LoVo (cell line): ENCODE measurements around the gene POLG2.
"Not testable (repeated sequence)": the region's sequence is repeated elsewhere in the genome, so short reads cannot be mapped to it uniquely, and the experiment has no call there.

ENCODE experiments used
- DNase-seq: peaks from one replicate; pipeline ENCODE4 v3.0.0-alpha.2; 2016; ENCODE audit warnings: low spot score

The POLG2 gene

GRCh38 chr17:64505340-64506200, 8.7 kb upstream of the POLG2 start:
- peak; percentile 77 for DNase-seq

- DNase-seq = no peak
Observed at GRCh38 chr17:64504769-64505339, 8.0 kb upstream of the POLG2 start.

GRCh38 chr17:64503821-64504768, 7.2 kb upstream of the POLG2 start:
- no peak for DNase-seq

GRCh38 chr17:64503341-64503740, 6.5 kb upstream of the POLG2 start:
- peak; percentile 16 for DNase-seq

- peak; percentile 12 for DNase-seq
Observed at GRCh38 chr17:64502809-64503208, 6.0 kb upstream of the POLG2 start.

GRCh38 chr17:64502021-64502420, 5.2 kb upstream of the POLG2 start:
- DNase-seq = no peak

GRCh38 chr17:64500862-64501765, 4.3 kb upstream of the POLG2 start:
- peak; percentile 22 for DNase-seq

GRCh38 chr17:64500487-64500859, 3.6 kb upstream of the POLG2 start:
- DNase-seq = no peak

- peak; percentile 46 for DNase-seq
Observed at GRCh38 chr17:64499805-64500486, 3.1 kb upstream of the POLG2 start.

- peak; percentile 50 for DNase-seq
Observed at GRCh38 chr17:64498308-64499203, 1.7 kb upstream of the POLG2 start.

- peak; percentile 48 for DNase-seq
Observed at GRCh38 chr17:64497565-64498035, 746 bp upstream of the POLG2 start.

GRCh38 chr17:64496348-64496785, 487 bp downstream of the POLG2 start:
- no peak for DNase-seq

- DNase-seq = not testable (repeated sequence)
Observed at GRCh38 chr17:64495300-64495699, 1.6 kb downstream of the POLG2 start.

- DNase-seq = no peak
Observed at GRCh38 chr17:64494121-64494520, 2.7 kb downstream of the POLG2 start.

- DNase-seq = peak; percentile 8
Observed at GRCh38 chr17:64492481-64493109, 4.3 kb downstream of the POLG2 start.

GRCh38 chr17:64491994-64492393, 4.9 kb downstream of the POLG2 start:
- DNase-seq = no peak

- peak; percentile 24 for DNase-seq
Observed at GRCh38 chr17:64491034-64491860, 5.6 kb downstream of the POLG2 start.

- DNase-seq = no peak
Observed at GRCh38 chr17:64488301-64488700, 8.6 kb downstream of the POLG2 start.
